Mucosa of descending colon (tissue), 3 donors: ENCODE results near the gene HIPK3. TPM values are rescaled to one million over a fixed set of nuclear protein-coding genes. Genes with fewer than 3 reads are reported as not detected.

Experiments
- ATAC-seq: fragments of 200-7000 bp; cut with Tn5 transposase; one replicate; pipeline ENCODE4 v1.9.1; 2020; ENCODE audit warnings: mild to moderate bottlenecking, moderate library complexity
- DNase-seq, 3 donors: peaks; one replicate each; pipeline ENCODE4 v3.0.0-alpha.2; 2020
- H3K36me3 ChIP-seq: fragments of 200-600 bp; one replicate; pipeline ENCODE4 v1.8.0; 2021; ENCODE audit warnings: low read depth, mild to moderate bottlenecking
- H3K4me1 ChIP-seq: fragments of 200-600 bp; one replicate; pipeline ENCODE4 v1.8.0; 2021; ENCODE audit warnings: low read depth, mild to moderate bottlenecking
- H3K4me3 ChIP-seq: fragments of 200-600 bp; one replicate; pipeline ENCODE4 v1.8.0; 2021; ENCODE audit warnings: mild to moderate bottlenecking
- H3K9me3 ChIP-seq: fragments of 200-600 bp; one replicate; pipeline ENCODE4 v1.8.0; 2021; ENCODE audit warnings: mild to moderate bottlenecking
- intact Hi-C, 2 donors: fragments of 100-400 bp; cut with DNase I in 1 of 2; cut with micrococcal nuclease in 1 of 2; formaldehyde crosslinking; loops; one replicate each; pipeline versions ENCODE4 v1.11.0 to v1.11.1; 2022; cut with DNase I, micrococcal nuclease
- total RNA-seq, 3 donors: library from RNA; stranded (reverse); fragmentation: NEBNext Ultra II Directional in 2 of 3; extraction: Animal tissue kit (Norgen Biotek cat#: 25700) in 2 of 3; gene quantifications; one replicate each; pipeline versions ENCODE4 v1.2.1 to v1.2.4, GENCODE V29; 2021 to 2023
- TF ChIP-seq, protein P1 (sequence below): fragments of 200-600 bp; IDR thresholded peaks from one replicate; pipeline ENCODE4 v1.8.0; 2022; ENCODE audit warnings: antibody characterized with exemption, mild to moderate bottlenecking
- donor health status: DM: no; HTN: no; CAD: no; lungs with moderate emphysema.
- donor health status: DM: no; HTN: no; CAD: no.
- donor health status: DM: no; HTN: yes; CAD: no.

Gene HIPK3
- total RNA-seq, 3 donors from 2014 or later = 67.0 to 254 (median 69.7) TPM

- DNase-seq = no peak
- TF ChIP-seq, protein P1, sequence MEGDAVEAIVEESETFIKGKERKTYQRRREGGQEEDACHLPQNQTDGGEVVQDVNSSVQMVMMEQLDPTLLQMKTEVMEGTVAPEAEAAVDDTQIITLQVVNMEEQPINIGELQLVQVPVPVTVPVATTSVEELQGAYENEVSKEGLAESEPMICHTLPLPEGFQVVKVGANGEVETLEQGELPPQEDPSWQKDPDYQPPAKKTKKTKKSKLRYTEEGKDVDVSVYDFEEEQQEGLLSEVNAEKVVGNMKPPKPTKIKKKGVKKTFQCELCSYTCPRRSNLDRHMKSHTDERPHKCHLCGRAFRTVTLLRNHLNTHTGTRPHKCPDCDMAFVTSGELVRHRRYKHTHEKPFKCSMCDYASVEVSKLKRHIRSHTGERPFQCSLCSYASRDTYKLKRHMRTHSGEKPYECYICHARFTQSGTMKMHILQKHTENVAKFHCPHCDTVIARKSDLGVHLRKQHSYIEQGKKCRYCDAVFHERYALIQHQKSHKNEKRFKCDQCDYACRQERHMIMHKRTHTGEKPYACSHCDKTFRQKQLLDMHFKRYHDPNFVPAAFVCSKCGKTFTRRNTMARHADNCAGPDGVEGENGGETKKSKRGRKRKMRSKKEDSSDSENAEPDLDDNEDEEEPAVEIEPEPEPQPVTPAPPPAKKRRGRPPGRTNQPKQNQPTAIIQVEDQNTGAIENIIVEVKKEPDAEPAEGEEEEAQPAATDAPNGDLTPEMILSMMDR = no peak
- H3K9me3 ChIP-seq = peaks cover 4% of the 10 kb centered on the region
These were observed 131.8 kb downstream of the HIPK3 start for GRCh38 chr11:33388793-33389525.

DNA sequence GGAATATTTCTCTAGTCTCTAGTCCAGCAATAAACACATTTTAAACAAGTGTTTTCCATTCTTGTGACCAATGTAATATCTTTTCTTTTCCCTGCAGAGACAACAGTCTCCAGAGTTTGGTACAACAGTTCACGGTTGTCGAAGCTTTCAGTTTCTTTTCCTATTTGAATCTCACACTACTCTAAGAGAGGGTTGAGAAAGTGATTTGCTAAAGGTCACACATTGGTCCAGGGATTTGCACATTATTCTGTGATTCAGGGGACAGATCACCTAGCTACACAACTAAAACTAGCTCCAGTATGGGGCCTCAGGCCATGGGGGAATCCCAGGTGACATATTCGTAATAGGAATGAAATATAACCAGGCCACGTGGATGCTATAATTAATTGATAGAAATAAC, 132.5 kb downstream of the HIPK3 start:
- peaks cover 4% of the 10 kb centered on the region for H3K9me3 ChIP-seq
- TF ChIP-seq, protein P1 = no peak
- DNase-seq (no peak), ATAC-seq (no peak)
- H3K4me3 ChIP-seq = no peak overlapping the region
- intact Hi-C loops = no loop called here
- H3K36me3 ChIP-seq = no peaks in the 10 kb centered on the region
- no peaks in the 10 kb centered on the region for H3K4me1 ChIP-seq

More at GRCh38 chr11:33388793-33389525, 131.8 kb downstream of the HIPK3 start:
- Histone ChIP-seq H3K4me3 (no peak overlapping the region), H3K36me3 (no peaks in the 10 kb centered on the region), H3K4me1 (no peaks in the 10 kb centered on the region)
- intact Hi-C loops = no loop called here
- ATAC-seq = no peak

- ATAC-seq (no peak), DNase-seq (no peak)
- intact Hi-C loops = no loop called here
- Histone ChIP-seq H3K4me1 (no peaks in the 10 kb centered on the region), H3K36me3 (no peaks in the 10 kb centered on the region), H3K4me3 (no peak overlapping the region), H3K9me3 (no peaks in the 10 kb centered on the region)
- TF ChIP-seq, protein P1 = no peak
These were observed 134.0 kb downstream of the HIPK3 start for GRCh38 chr11:33390944-33391892.

GRCh38 chr11:33391893-33392251, 134.7 kb downstream of the HIPK3 start:
- TF ChIP-seq, protein P1 = no peak
- ATAC-seq (no peak), DNase-seq (no peak)
- Histone ChIP-seq H3K4me1 (no peaks in the 10 kb centered on the region), H3K9me3 (no peaks in the 10 kb centered on the region), H3K36me3 (no peaks in the 10 kb centered on the region), H3K4me3 (no peak overlapping the region)
- intact Hi-C loops = no loop called here

GRCh38 chr11:33394431-33395109, 137.4 kb downstream of the HIPK3 start:
- Histone ChIP-seq H3K9me3 (no peaks in the 10 kb centered on the region), H3K4me1 (no peaks in the 10 kb centered on the region), H3K4me3 (no peak overlapping the region), H3K36me3 (no peaks in the 10 kb centered on the region)
- intact Hi-C loops = no loop called here
- DNase-seq = no peak
- TF ChIP-seq, protein P1 = no peak
- no peak for ATAC-seq
